Right cardiac atrium (tissue), 5 donors: ENCODE measurements around the gene ABR. TPM values are rescaled to one million over a fixed set of nuclear protein-coding genes. Genes with fewer than 3 reads are reported as not detected.
"Not testable (repeated sequence)": the region's sequence is repeated elsewhere in the genome, so short reads cannot be mapped to it uniquely, and the experiment has no call there.

Experiments
- ATAC-seq, 2 donors: fragments of 200-7000 bp; cut with Tn5 transposase; one replicate each; pipeline versions ENCODE4 v1.8.0 to v1.9.1; 2020; ENCODE audit warnings: moderate library complexity in 2 of 2, mild to moderate bottlenecking in 1 of 2
- DNase-seq, 3 donors: peaks; one replicate each; pipeline ENCODE4 v3.0.0-alpha.2; 2020
- H3K27ac ChIP-seq: one replicate; pipeline ENCODE4 v1.5.1; 2013; ENCODE audit warnings: mild to moderate bottlenecking, low read length, control low read depth, moderate library complexity
- H3K27me3 ChIP-seq: one replicate; pipeline ENCODE4 v1.6.1; 2013; ENCODE audit not compliant: control insufficient read depth, insufficient read depth
- H3K4me1 ChIP-seq: one replicate; pipeline ENCODE4 v1.6.1; 2013; ENCODE audit warnings: low read length; ENCODE audit not compliant: control insufficient read depth, insufficient read depth
- H3K4me3 ChIP-seq: one replicate; pipeline ENCODE4 v1.5.1; 2013; ENCODE audit warnings: low read length, control low read depth
- H3K9me3 ChIP-seq: one replicate; pipeline ENCODE4 v1.6.1; 2013; ENCODE audit warnings: low read length; ENCODE audit not compliant: control insufficient read depth
- WGBS: extraction: QIAGEN DNeasy Blood & Tissue Kit; methylation state at CpG from one replicate; pipeline ENCODE4 v1.1.7; 2013; 5-methylcytosine and 5-hydroxymethylcytosine counted together
- intact Hi-C, 4 donors: fragments of 100-400 bp; cut with DNase I; formaldehyde crosslinking; loops; one replicate each; pipeline versions ENCODE4 v1.11.0 to v1.14.0; 2022 to 2023
- polyA plus RNA-seq: library from polyadenylated mRNA; stranded (reverse); fragments of 200-250 nt; gene quantifications from one replicate; pipeline ENCODE4 v1.2.3, GENCODE V29; 2013
- total RNA-seq, 4 donors: library from RNA; stranded (reverse); fragmentation: NEBNext Ultra II Directional; extraction: Animal tissue kit (Norgen Biotek cat#: 25700); gene quantifications; one replicate each; pipeline ENCODE4 v1.2.1, GENCODE V29; 2021
- donor health status: healthy with polysubstance abuse.
- donor health status: DM: no; HTN: yes; CAD: no.
- donor health status: DM: no; HTN: no; CAD: no.
- donor health status: DM: no; HTN: yes; CAD: no; lungs with severe emphysema.
- donor health status: DM: yes; HTN: yes; CAD: no.

ABR gene
- total and polyA plus RNA-seq, 5 donors = 77.4 to 164 (median 145) TPM

GRCh38 chr17:1104222-1104621 lies 75.6 kb downstream of the ABR start:
- H3K27me3 ChIP-seq = no peaks in the 10 kb centered on the region
- peak; percentile 71 for ATAC-seq
- WGBS = 36% methylated on average over 8 of the region's 8 CpGs
- DNase-seq = peak; percentile 76 to 87 (median 83)
- H3K4me3 ChIP-seq = no peak overlapping the region
- H3K27ac ChIP-seq = peak overlapping the region; percentile 94
- peaks cover 6% of the 10 kb centered on the region for H3K4me1 ChIP-seq
- no peaks in the 10 kb centered on the region for H3K9me3 ChIP-seq
- intact Hi-C loops = no loop called here

- WGBS = 55% methylated on average over 11 of the region's 11 CpGs
Observed at GRCh38 chr17:1100382-1100781, 79.4 kb downstream of the ABR start.

GRCh38 chr17:1099242-1099641 lies 80.5 kb downstream of the ABR start:
- ATAC-seq = no peak
- intact Hi-C loops = no loop called here
- H3K27ac ChIP-seq = no peak overlapping the region
- WGBS = 91% methylated on average over 9 of the region's 9 CpGs
- no peaks in the 10 kb centered on the region for H3K9me3 ChIP-seq
- H3K4me1 ChIP-seq = peaks cover 6% of the 10 kb centered on the region
- H3K27me3 ChIP-seq = no peaks in the 10 kb centered on the region
- DNase-seq = no peak
- H3K4me3 ChIP-seq = no peak overlapping the region

More at GRCh38 chr17:1100382-1100781, 79.4 kb downstream of the ABR start:
- Histone ChIP-seq H3K27ac (no peak overlapping the region), H3K27me3 (no peaks in the 10 kb centered on the region), H3K9me3 (no peaks in the 10 kb centered on the region), H3K4me3 (no peak overlapping the region), H3K4me1 (peaks cover 6% of the 10 kb centered on the region)
- DNase-seq (peak in 1 of 3 donors; percentile 36), ATAC-seq (no peak)
- intact Hi-C loops = no loop called here

GRCh38 chr17:1097972-1098744 lies 81.6 kb downstream of the ABR start:
- H3K9me3 ChIP-seq, H3K4me1 ChIP-seq, H3K27ac ChIP-seq, intact Hi-C loops, H3K4me3 ChIP-seq, DNase-seq, H3K27me3 ChIP-seq: not testable (repeated sequence)
- peak; percentile 40 to 47 for ATAC-seq
- WGBS = 84% methylated on average over 19 of the region's 19 CpGs

GRCh38 chr17:1096215-1096614 lies 83.6 kb downstream of the ABR start:
- Histone ChIP-seq H3K27ac (no peak overlapping the region), H3K27me3 (no peaks in the 10 kb centered on the region), H3K4me3 (no peak overlapping the region), H3K9me3 (no peaks in the 10 kb centered on the region), H3K4me1 (peaks cover 6% of the 10 kb centered on the region)
- 56% methylated on average over 9 of the region's 9 CpGs for WGBS
- peak in 1 of 2 donors; percentile 2 for ATAC-seq
- DNase-seq = no peak
- intact Hi-C loops = no loop called here

GRCh38 chr17:1095853-1096173 lies 84.0 kb downstream of the ABR start:
- Histone ChIP-seq H3K4me1 (peaks cover 6% of the 10 kb centered on the region), H3K27ac (peak overlapping the region; percentile 58), H3K9me3 (no peaks in the 10 kb centered on the region), H3K27me3 (no peaks in the 10 kb centered on the region), H3K4me3 (no peak overlapping the region)
- WGBS = 56% methylated on average over 8 of the region's 8 CpGs
- DNase-seq (no peak), ATAC-seq (peak in 1 of 2 donors; percentile 13)
- intact Hi-C loops = no loop called here

- ATAC-seq = peak; percentile 30 to 49
- Histone ChIP-seq H3K4me3 (no peak overlapping the region), H3K4me1 (peaks cover 6% of the 10 kb centered on the region), H3K27me3 (no peaks in the 10 kb centered on the region), H3K9me3 (no peaks in the 10 kb centered on the region), H3K27ac (peak overlapping the region; percentile 58)
- 51% methylated on average over 31 of the region's 31 CpGs for WGBS
- intact Hi-C loops = no loop called here
- DNase-seq = peak in 1 of 3 donors; percentile 76
Observed at GRCh38 chr17:1095090-1095852, 84.5 kb downstream of the ABR start.

- no peak overlapping the region for H3K4me3 ChIP-seq
- no peaks in the 10 kb centered on the region for H3K9me3 ChIP-seq
- DNase-seq (no peak), ATAC-seq (no peak)
- H3K27ac ChIP-seq = no peak overlapping the region
- H3K27me3 ChIP-seq = no peaks in the 10 kb centered on the region
- WGBS = 97% methylated on average over 6 of the region's 6 CpGs
- peaks cover 6% of the 10 kb centered on the region for H3K4me1 ChIP-seq
- intact Hi-C loops = no loop called here
Observed at GRCh38 chr17:1094591-1094990, 85.2 kb downstream of the ABR start.

- no peaks in the 10 kb centered on the region for H3K27me3 ChIP-seq
- DNase-seq (no peak), ATAC-seq (no peak)
- H3K27ac ChIP-seq = no peak overlapping the region
- intact Hi-C loops = no loop called here
- H3K9me3 ChIP-seq = no peaks in the 10 kb centered on the region
- no peak overlapping the region for H3K4me3 ChIP-seq
- peaks cover 6% of the 10 kb centered on the region for H3K4me1 ChIP-seq
- 86% methylated on average over 14 of the region's 14 CpGs for WGBS
Observed at GRCh38 chr17:1091900-1092299, 87.9 kb downstream of the ABR start.

GRCh38 chr17:1091190-1091534 lies 88.6 kb downstream of the ABR start:
- no peaks in the 10 kb centered on the region for H3K9me3 ChIP-seq
- H3K4me3 ChIP-seq = no peak overlapping the region
- intact Hi-C loops = no loop called here
- DNase-seq (no peak), ATAC-seq (no peak)
- peaks cover 6% of the 10 kb centered on the region for H3K4me1 ChIP-seq
- WGBS = 91% methylated on average over 8 of the region's 8 CpGs
- no peak overlapping the region for H3K27ac ChIP-seq
- no peaks in the 10 kb centered on the region for H3K27me3 ChIP-seq

- WGBS = 75% methylated on average over 19 of the region's 19 CpGs
- H3K4me1 ChIP-seq = peaks cover 1% of the 10 kb centered on the region
- no peak overlapping the region for H3K4me3 ChIP-seq
- ATAC-seq (no peak), DNase-seq (no peak)
- H3K27ac ChIP-seq = no peak overlapping the region
- no peaks in the 10 kb centered on the region for H3K9me3 ChIP-seq
- intact Hi-C loops = no loop called here
- H3K27me3 ChIP-seq = no peaks in the 10 kb centered on the region
Observed at GRCh38 chr17:1090465-1091189, 89.2 kb downstream of the ABR start.
